Activated CD4-positive, alpha-beta T cell treated with anti-CD3 and anti-CD28 coated beads for 48 hours (primary cell): ENCODE data around the gene CCDC6.
"Not testable (repeated sequence)": the region's sequence is repeated elsewhere in the genome, so short reads cannot be mapped to it uniquely, and the experiment has no call there.

Experiments
- DNase-seq: peaks from one replicate; pipeline ENCODE4 v3.0.0-alpha.2; 2020

The CCDC6 gene

GRCh38 chr10:59906417-59907202, at the start of gene CCDC6:
CCDC6 (minus strand) TSS chr10:59906556; CDS start chr10:59906424, 132 bp downstream.
- DNase-seq: peak; percentile 96

- DNase-seq: no peak
These were observed 47.9 kb upstream of the CCDC6 start for GRCh38 chr10:59954296-59954695.

GRCh38 chr10:59953711-59954110, 47.4 kb upstream of the CCDC6 start:
- DNase-seq: not testable (repeated sequence)

- no peak for DNase-seq
These were observed 43.7 kb upstream of the CCDC6 start for GRCh38 chr10:59950105-59950504.

- no peak for DNase-seq
These were observed 43.3 kb upstream of the CCDC6 start for GRCh38 chr10:59949608-59950007.

- DNase-seq: no peak
These were observed 39.6 kb upstream of the CCDC6 start for GRCh38 chr10:59945991-59946390.

GRCh38 chr10:59945590-59945989, 39.2 kb upstream of the CCDC6 start:
- no peak for DNase-seq

GRCh38 chr10:59944339-59944935, 38.1 kb upstream of the CCDC6 start:
- DNase-seq: no peak

GRCh38 chr10:59942556-59942955, 36.2 kb upstream of the CCDC6 start:
- no peak for DNase-seq

GRCh38 chr10:59937720-59938119, 31.4 kb upstream of the CCDC6 start:
- no peak for DNase-seq

GRCh38 chr10:59934701-59935100, 28.3 kb upstream of the CCDC6 start:
- DNase-seq: no peak

- DNase-seq: not testable (repeated sequence)
These were observed 24.6 kb upstream of the CCDC6 start for GRCh38 chr10:59930788-59931521.

GRCh38 chr10:59926086-59926485, 19.7 kb upstream of the CCDC6 start:
- DNase-seq: no peak

- no peak for DNase-seq
These were observed 16.6 kb upstream of the CCDC6 start for GRCh38 chr10:59922907-59923306.

- no peak for DNase-seq
These were observed 11.6 kb upstream of the CCDC6 start for GRCh38 chr10:59917922-59918321.

GRCh38 chr10:59913547-59914237, 7.3 kb upstream of the CCDC6 start:
- DNase-seq: no peak

GRCh38 chr10:59910867-59911266, 4.5 kb upstream of the CCDC6 start:
- DNase-seq: no peak

GRCh38 chr10:59909815-59910214, 3.5 kb upstream of the CCDC6 start:
- no peak for DNase-seq

- no peak for DNase-seq
These were observed 2.4 kb upstream of the CCDC6 start for GRCh38 chr10:59908808-59909143.

- peak; percentile 70 for DNase-seq
These were observed 1.8 kb upstream of the CCDC6 start for GRCh38 chr10:59907918-59908807.

- no peak for DNase-seq
These were observed 1.2 kb upstream of the CCDC6 start for GRCh38 chr10:59907537-59907917.

- peak; percentile 37 for DNase-seq
These were observed 482 bp downstream of the CCDC6 start for GRCh38 chr10:59905731-59906416.
